NCI-H1930 (cell line): ENCODE measurements around the gene RINT1.
A peak's percentile ranks its signal among the peaks of the same experiment; 100 is the strongest.
"Not testable (repeated sequence)": the region's sequence is repeated elsewhere in the genome, so short reads cannot be mapped to it uniquely, and the experiment has no call there.

Source experiments
- DNase-seq, 2 experiments: peaks; one replicate each; lab custom pipeline; 2025; lab: John Stamatoyannopoulos, UW

RINT1 gene

GRCh38 chr7:105531792-105532671 lies at the start of gene RINT1:
TSS of gene RINT1 (plus strand) at chr7:105532201. CDS start at chr7:105532316, 115 bp downstream.
- DNase-seq: peak; percentile 76 to 93

DNA sequence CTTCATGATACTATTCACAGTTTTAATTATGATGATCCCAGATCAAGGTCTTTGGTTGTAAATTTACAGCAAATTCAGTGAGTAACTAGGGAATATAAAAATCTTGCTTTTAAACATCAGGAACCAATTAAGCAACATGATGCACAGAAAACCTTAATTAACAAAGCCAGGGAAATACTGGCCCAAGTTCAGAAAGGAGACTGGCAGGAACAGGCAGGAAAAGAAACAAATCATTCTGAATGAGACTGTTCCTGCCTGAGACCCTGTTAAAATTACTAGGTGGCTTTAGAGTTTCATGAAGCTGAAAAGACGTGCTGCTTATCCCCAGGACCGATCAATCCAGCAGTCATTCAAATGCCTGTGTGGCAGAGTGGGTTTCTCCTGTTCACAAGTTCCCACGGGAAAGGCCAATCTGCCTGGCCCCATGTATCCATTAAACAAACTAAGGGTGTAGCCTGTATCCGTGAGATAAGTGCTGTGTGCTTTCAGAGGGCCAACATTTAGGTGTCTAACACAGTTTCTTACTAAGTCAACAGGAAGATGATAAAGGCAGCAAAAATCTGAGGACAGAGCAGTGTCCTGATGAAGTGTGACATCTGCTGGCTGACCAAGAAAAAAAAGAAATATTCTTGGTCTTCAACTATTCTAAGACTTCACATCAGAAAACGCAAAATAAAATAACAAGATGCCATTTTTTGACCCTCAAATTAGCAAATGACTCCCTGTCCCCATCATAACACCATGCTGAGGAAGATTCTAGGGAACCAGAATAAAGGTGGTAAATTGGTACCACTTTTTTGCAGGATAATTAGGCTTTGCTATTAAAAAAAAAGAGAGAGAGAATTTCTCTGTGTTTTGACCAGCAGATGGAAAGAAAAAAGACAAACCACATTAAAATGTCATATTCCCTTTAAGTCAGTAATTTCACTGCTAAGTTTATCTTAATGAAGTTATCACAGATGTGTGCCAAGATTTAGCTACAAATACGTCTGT lies 44.1 kb upstream of the RINT1 start:
- no peak for DNase-seq

DNA sequence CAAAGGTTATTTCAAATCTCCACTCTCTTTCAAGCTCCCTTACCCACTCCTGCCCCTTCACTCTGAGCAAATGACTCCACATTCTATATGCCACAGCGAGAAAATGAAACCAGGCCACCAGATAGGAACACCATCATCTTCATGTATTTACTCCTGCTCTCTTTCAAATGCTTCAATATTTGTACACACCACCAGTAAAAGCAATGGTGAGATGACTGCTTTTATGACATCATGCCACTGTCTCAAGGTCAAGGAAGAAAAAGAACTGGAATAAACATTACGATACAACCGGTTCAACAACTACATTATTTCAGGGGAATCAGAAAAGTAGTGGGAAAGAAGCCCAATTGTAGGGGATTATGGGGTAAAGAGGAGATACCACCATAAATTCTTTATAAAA lies 42.6 kb upstream of the RINT1 start:
- no peak for DNase-seq

- no peak for DNase-seq
Measured at GRCh38 chr7:105493196-105493922, 38.6 kb upstream of the RINT1 start.

GRCh38 chr7:105493923-105494315 lies 38.1 kb upstream of the RINT1 start:
- no peak for DNase-seq

- no peak for DNase-seq
Measured at GRCh38 chr7:105496521-105496920, 35.5 kb upstream of the RINT1 start.

DNA sequence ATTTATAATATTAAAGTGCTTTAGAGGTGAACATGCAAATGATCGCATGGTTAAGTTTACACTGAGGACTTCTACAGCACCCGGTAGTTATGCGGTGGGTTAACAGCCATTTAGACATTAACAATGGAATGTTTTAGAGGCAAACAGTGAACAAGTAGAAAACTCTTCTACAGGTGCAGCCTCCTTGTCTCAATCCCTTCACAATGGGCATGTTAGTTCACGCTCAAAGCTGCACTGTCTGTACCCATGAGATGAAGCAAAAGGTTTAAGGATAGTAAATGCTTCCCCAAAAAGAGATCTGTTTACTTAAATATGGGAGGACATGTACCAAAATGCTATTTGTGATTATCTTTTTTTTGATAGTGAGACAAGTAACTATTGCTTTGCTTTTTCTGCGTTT lies 35.0 kb upstream of the RINT1 start:
- DNase-seq: no peak

GRCh38 chr7:105502173-105502572 lies 29.8 kb upstream of the RINT1 start:
- DNase-seq: no peak

DNA sequence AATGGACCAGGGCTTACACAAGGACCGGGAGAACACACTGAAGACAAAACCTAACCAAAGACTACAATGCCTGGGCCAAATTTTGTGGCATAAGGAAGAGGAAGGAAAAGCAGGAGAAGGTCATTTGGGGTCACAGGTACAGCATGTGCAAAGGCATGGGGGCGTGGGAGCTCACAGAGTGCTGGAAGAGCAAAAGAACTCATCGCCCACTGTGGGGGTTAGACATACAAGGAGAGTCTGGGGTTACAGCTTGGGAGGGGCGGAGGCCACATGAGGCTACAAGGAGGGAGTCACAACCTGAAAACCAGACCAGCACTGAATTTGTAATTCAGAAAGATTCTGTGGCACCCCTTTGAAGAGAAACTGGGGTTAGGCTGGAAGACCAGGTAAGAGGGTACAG lies 19.6 kb upstream of the RINT1 start:
- no peak for DNase-seq

GRCh38 chr7:105512926-105513526 lies 19.0 kb upstream of the RINT1 start:
- DNase-seq: no peak

DNA sequence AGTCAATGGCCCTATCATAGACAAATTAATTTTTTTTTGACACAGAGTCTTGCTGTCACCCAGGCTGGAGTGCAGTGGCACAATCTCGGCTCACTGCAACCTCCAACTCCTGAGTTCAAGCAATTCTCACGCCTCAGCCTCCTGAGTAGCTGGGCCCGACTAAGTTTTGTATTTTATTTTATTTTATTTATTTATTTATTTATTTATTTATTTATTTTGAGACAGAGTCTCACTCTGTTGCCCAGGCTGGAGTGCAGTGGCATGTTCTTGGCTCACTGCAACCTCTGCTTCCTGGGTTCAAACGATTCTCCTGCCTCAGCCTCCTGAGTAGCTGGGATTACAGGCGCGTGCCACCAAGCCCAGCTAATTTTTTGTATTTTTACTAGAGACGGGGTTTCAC lies 16.4 kb upstream of the RINT1 start:
- DNase-seq: not testable (repeated sequence)

GRCh38 chr7:105519353-105519752 lies 12.6 kb upstream of the RINT1 start:
- no peak for DNase-seq

DNA sequence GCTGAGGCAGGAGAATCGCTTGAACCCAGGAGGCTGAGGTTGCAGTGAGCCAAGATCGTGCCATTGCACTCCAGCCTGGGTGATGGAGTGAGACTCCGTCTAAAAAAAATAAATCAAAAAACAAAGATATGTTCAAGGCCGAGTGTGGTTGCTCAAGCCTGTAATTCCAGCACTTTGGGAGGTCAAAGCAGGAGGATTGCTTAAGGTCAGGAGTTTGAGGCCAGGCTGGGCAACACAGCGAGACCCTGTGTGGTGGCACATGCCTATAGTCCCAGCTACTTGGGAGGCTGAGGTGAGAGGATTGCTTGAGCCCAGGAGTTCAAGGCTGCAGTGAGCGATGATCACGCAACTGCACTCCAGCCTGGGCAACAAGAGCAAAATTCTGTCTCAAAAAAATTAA lies 11.4 kb upstream of the RINT1 start:
- DNase-seq: not testable (repeated sequence)

DNA sequence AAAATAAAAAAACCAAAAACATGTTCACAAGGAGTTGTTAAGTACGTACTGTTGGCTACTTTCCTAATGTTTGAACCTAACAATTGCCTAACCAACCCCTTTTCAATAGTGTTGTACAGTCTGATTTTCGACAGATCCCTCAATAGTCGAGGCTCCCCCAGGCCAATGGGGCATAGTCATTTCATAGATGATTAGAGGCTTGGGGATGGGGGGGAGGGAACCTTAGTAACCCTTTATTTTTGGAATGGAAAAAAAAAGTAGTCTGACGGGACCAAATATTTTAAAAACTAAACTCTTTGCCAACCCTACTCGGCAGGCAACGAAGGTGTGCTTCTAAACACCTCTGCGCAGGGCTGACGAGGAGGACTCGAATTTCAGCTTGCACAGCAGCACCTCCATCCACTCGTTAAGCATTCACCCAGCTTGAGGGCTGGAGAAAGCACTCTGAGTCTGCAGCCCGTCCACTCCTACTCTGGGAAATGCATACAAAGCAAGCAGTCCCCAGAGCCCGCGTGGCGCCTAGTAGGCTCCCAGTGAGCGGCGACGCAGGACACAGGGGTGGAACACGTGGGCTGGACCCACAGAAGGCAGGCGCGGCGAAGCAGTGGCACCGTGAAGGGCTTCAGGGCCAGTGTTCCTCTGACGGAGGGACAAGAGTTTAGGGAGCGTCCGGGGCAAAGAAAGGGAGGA lies 10.8 kb upstream of the RINT1 start:
- DNase-seq: peak; percentile 61 to 68

DNA sequence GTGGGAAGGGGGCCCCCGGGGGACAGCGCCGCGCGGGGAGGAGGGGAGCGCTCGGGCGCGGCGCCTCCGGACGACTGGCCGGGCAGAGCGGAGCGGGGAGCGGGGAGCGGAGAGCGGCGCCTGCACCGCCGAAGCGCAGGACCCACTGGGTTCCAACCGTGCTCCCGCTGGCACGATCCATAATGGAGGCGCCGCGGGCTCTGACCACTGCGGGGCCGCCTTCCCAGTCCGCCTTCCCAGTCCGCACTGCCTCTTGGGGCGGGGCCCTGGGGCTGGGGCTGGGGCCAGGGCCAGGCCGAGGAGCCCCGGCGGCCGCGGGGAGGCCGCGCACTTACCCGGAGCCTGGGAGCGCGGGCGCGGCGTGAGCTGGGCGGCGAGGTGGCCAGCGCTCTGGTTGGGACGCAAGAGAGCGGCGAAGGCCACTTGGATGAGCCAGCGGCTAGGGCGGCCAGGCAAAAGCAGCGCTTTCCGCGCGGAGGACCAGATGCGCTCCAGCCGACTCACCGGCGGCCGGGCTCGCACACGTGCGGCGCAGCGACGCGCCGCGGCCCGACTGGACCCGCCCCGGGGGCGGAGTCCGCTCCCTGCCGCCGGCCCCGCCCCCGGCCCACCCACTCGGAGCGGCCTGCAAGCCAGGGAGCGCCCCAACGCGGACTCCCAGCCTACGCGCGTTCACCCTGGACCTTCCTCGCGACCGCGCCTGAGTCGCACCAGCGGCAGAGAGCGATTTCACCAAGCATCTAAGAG lies 10.1 kb upstream of the RINT1 start, which contains the start of gene PUS7:
Gene PUS7, minus strand, starts transcription at position 555 of the 747 bp plus-strand sequence. CDS start 13,759 bp downstream, outside the sequence.
- DNase-seq: peak; percentile 86 to 93

GRCh38 chr7:105524423-105524822 lies 7.6 kb upstream of the RINT1 start:
- not testable (repeated sequence) for DNase-seq

DNA sequence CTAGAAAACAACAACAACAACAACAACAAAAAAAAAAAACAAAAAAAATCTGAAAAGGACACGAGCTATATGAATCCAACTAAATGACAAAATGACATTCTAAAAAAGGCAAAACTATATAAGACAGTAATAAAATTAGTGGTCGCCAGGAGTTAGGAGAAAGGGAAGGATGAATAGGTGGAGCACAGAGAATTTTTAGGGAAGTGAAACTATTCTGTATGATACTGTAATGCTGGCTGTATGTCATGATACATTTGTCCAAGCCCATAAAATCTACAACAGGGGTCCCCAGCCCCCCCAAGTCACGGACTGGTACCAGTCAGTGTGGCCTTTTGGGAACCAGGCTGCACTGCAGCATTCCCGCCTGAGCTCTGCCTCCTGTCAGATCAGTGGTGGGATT lies 7.2 kb upstream of the RINT1 start:
- no peak for DNase-seq

- DNase-seq: not testable (repeated sequence)
Measured at GRCh38 chr7:105527737-105528136, 4.3 kb upstream of the RINT1 start.

DNA sequence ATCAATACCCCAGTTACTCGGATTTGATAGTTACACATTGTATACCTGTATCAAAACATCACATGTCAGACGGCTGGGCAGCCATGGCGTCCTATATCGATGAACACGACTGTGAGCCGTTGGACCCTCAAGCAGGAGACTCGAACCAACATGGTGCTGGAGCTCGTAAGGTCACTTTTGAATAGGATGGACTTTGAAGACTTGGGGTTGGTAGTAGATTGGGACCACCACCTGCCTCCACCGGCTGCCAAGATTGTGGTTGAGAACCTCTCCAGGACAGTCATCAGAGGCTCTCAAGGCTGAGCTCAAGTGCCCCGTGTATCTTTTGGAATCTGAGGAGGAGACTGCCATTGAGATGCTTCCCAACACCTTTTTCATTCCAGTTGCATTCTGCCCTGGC lies 1.9 kb upstream of the RINT1 start:
- no peak for DNase-seq

DNA sequence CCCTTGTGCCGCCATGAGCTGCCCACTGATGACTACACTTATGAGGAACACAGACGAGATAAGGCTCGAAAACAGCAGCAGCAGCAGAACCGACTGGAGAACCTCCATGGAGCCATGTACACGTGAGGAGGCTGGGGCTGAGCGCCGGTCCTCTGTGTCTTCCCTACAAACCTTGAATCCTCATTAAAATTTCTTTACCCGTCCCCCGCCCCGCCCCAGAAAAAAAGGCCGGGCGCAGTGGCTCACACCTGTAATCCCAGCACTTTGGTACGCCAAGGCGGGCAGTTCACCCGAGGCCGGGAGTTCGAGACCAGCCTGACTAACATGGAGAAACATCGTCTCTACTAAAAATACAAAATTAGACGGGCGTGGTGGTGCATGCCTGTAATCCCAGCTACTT lies 1.5 kb upstream of the RINT1 start:
- DNase-seq: no peak
